ENCODE data around the gene CSH2. TPM values are rescaled to one million over a fixed set of nuclear protein-coding genes. Genes with fewer than 3 reads are reported as not detected.
"Not testable (repeated sequence)": the region's sequence is repeated elsewhere in the genome, so short reads cannot be mapped to it uniquely, and the experiment has no call there.

CSH2 gene
- total RNA-seq, 1 experiment from 2014 or later = not detected

DNA sequence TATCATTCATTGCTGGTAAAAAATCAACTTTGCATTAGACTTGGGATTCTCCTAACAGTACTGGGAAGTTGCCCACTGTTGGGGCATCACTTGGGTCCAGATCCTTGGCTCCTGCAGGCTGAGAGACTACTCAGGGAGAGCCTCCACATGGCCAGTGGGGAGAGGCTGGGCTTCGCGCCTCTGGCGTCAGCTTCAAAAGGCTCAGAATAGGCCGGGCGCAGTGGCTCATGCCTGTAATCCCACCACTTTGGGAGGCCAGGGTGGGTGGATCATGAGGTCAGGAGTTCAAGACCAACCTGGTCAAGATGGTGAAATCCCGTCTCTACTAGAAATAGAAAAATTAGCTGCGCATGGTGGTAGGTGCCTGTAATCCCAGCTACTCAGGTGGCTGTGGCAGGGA lies 41.0 kb upstream of the CSH2 start:
- H3K27me3 Mint-ChIP-seq (ENCODE audit: insufficient read depth, unreplicated experiment) = peaks cover 18% of the 10 kb centered on the region
- POLR2A ChIA-PET = no interaction called here
- CTCF ChIA-PET = interaction anchor here (1.1 kb wide), 1 partner anchor 11 kb away, joined by 3 read pairs; no protein-coding TSS in a partner anchor
- no peak overlapping the region for H3K4me3 Mint-ChIP-seq (ENCODE audit: unreplicated experiment)
- no peak overlapping the region for H3K27ac Mint-ChIP-seq (ENCODE audit: low read depth, unreplicated experiment)
- intact Hi-C loops (cut with micrococcal nuclease) = loop anchor here (5.0 to 10.0 kb wide), 2 partner anchors 33 to 370 kb away; no protein-coding TSS in a partner anchor
- H3K4me1 Mint-ChIP-seq (ENCODE audit: insufficient read depth, unreplicated experiment) = peaks cover 5% of the 10 kb centered on the region
- DNase-seq (ENCODE audit: unreplicated experiment) = no peak
- TF ChIP-seq, protein P1, sequence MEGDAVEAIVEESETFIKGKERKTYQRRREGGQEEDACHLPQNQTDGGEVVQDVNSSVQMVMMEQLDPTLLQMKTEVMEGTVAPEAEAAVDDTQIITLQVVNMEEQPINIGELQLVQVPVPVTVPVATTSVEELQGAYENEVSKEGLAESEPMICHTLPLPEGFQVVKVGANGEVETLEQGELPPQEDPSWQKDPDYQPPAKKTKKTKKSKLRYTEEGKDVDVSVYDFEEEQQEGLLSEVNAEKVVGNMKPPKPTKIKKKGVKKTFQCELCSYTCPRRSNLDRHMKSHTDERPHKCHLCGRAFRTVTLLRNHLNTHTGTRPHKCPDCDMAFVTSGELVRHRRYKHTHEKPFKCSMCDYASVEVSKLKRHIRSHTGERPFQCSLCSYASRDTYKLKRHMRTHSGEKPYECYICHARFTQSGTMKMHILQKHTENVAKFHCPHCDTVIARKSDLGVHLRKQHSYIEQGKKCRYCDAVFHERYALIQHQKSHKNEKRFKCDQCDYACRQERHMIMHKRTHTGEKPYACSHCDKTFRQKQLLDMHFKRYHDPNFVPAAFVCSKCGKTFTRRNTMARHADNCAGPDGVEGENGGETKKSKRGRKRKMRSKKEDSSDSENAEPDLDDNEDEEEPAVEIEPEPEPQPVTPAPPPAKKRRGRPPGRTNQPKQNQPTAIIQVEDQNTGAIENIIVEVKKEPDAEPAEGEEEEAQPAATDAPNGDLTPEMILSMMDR (IDR thresholded peaks at IDR 0.05; ENCODE audit: unreplicated experiment) = no peak
- peaks cover 7% of the 10 kb centered on the region for H3K36me3 Mint-ChIP-seq (ENCODE audit: insufficient read depth, unreplicated experiment)
- no TSS peak for BruUV-seq (replicated peaks)
- H3K9me3 Mint-ChIP-seq (ENCODE audit: unreplicated experiment) = no peaks in the 10 kb centered on the region

DNA sequence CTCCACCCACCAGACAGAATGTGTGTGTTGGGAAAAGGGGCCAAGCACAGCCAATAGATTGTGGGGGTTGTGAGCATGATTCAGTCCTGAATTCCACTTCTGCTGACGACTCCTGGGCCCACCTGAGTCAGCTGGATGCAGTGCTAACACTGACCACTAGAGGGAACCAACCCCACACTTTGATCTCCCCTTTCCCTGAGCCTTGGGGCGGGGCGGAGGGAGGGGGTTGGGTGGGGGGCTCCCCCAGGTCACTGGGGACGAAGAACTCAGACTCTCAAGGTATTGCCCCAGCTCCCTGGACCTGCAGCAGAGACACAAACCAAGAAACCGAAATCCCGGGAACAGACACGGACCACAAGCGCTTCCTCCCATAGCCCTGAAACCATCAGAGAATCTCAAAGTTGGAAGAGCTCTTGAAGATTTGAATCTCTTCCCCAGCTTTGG lies 38.2 kb upstream of the CSH2 start:
- peaks cover 29% of the 10 kb centered on the region for H3K27me3 Mint-ChIP-seq (ENCODE audit: insufficient read depth, unreplicated experiment)
- CTCF ChIA-PET = interaction anchor here (0.5 to 4.0 kb wide), 24 partner anchors 9 to 556 kb away, joined by 3 to 20 read pairs (median 4); partner anchors contain the start of gene ICAM2
- no peak overlapping the region for H3K27ac Mint-ChIP-seq (ENCODE audit: low read depth, unreplicated experiment)
- POLR2A ChIA-PET = no interaction called here
- peaks cover 7% of the 10 kb centered on the region for H3K36me3 Mint-ChIP-seq (ENCODE audit: insufficient read depth, unreplicated experiment)
- H3K4me1 Mint-ChIP-seq (ENCODE audit: insufficient read depth, unreplicated experiment) = no peaks in the 10 kb centered on the region
- peak; percentile 36 for DNase-seq (ENCODE audit: unreplicated experiment)
- H3K4me3 Mint-ChIP-seq (ENCODE audit: unreplicated experiment) = no peak overlapping the region
- H3K9me3 Mint-ChIP-seq (ENCODE audit: unreplicated experiment) = no peaks in the 10 kb centered on the region
- TF ChIP-seq, protein P1 (IDR thresholded peaks at IDR 0.05; ENCODE audit: unreplicated experiment) = peak; percentile 83
- no TSS peak for BruUV-seq (replicated peaks)
- intact Hi-C loops (cut with micrococcal nuclease) = loop anchor here (5.0 to 10.0 kb wide), 2 partner anchors 36 to 373 kb away; no protein-coding TSS in a partner anchor

- BruUV-seq (replicated peaks) = no TSS peak
- Mint-ChIP-seq H3K4me1 (ENCODE audit: insufficient read depth, unreplicated experiment) (no peaks in the 10 kb centered on the region), H3K27ac (ENCODE audit: low read depth, unreplicated experiment) (no peak within 1 kb of the TSS), H3K27me3 (ENCODE audit: insufficient read depth, unreplicated experiment) (peaks cover 27% of the 10 kb centered on the region), H3K4me3 (ENCODE audit: unreplicated experiment) (no peak within 1 kb of the TSS), H3K9me3 (ENCODE audit: unreplicated experiment) (no peaks in the 10 kb centered on the region), H3K36me3 (ENCODE audit: insufficient read depth, unreplicated experiment) (peaks cover 7% of the 10 kb centered on the region)
- ChIA-PET POLR2A (no interaction called here), CTCF (interaction anchor here (0.6 to 4.0 kb wide), 30 partner anchors 8 to 541 kb away, joined by 3 to 20 read pairs (median 4); partner anchors contain the start of gene ERN1)
- intact Hi-C loops (cut with micrococcal nuclease) = loop anchor here (5.0 to 10.0 kb wide), 2 partner anchors 36 to 374 kb away; no protein-coding TSS in a partner anchor
- TF ChIP-seq, protein P1 (IDR thresholded peaks at IDR 0.05; ENCODE audit: unreplicated experiment) = no peak
- DNase-seq (ENCODE audit: unreplicated experiment) = no peak
Observed at GRCh38 chr17:63911041-63911635, 37.7 kb upstream of the CSH2 start, which contains the start of gene CSHL1. CSHL1 (minus strand) TSS chr17:63911258; CDS start chr17:63911196, 62 bp downstream.

- no peak for DNase-seq (ENCODE audit: unreplicated experiment)
- intact Hi-C loops (cut with micrococcal nuclease) = loop anchor here (5.0 to 10.0 kb wide), 2 partner anchors 37 to 375 kb away; no protein-coding TSS in a partner anchor
- TF ChIP-seq, protein P1 (IDR thresholded peaks at IDR 0.05; ENCODE audit: unreplicated experiment) = no peak
- H3K27me3 Mint-ChIP-seq (ENCODE audit: insufficient read depth, unreplicated experiment) = peaks cover 17% of the 10 kb centered on the region
- BruUV-seq (replicated peaks) = no TSS peak
- ChIA-PET CTCF (interaction anchor here (0.6 to 4.0 kb wide), 18 partner anchors 9 to 223 kb away, joined by 3 to 20 read pairs (median 3); no protein-coding TSS in a partner anchor), POLR2A (interaction anchor here (0.6 kb wide), 1 partner anchor 76 kb away, joined by 3 read pairs; no protein-coding TSS in a partner anchor)
- H3K4me3 Mint-ChIP-seq (ENCODE audit: unreplicated experiment) = no peak overlapping the region
- no peaks in the 10 kb centered on the region for H3K9me3 Mint-ChIP-seq (ENCODE audit: unreplicated experiment)
- peaks cover 7% of the 10 kb centered on the region for H3K36me3 Mint-ChIP-seq (ENCODE audit: insufficient read depth, unreplicated experiment)
- H3K27ac Mint-ChIP-seq (ENCODE audit: low read depth, unreplicated experiment) = no peak overlapping the region
- H3K4me1 Mint-ChIP-seq (ENCODE audit: insufficient read depth, unreplicated experiment) = no peaks in the 10 kb centered on the region
Observed at GRCh38 chr17:63910096-63910495, 36.6 kb upstream of the CSH2 start.

DNA sequence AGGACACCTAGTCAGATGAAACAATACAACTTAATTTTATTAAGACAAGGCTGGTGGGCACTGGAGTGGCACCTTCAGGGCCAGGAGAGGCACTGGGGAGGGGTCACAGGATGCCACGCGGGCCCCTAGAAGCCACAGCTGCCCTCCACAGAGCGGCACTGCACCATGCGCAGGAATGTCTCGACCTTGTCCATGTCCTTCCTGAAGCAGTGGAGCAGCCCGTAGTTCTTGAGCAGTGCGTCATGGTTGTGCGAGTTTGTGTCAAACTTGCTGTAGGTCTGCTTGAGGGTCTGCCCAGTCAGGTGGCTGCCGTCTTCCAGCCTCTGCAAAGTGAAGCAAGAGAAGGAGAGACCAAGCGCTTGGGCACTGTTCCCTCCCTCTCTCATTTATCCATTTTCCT lies 36.1 kb upstream of the CSH2 start:
- H3K9me3 Mint-ChIP-seq (ENCODE audit: unreplicated experiment); BruUV-seq (replicated peaks); H3K4me3 Mint-ChIP-seq (ENCODE audit: unreplicated experiment); H3K4me1 Mint-ChIP-seq (ENCODE audit: insufficient read depth, unreplicated experiment); POLR2A ChIA-PET; DNase-seq (ENCODE audit: unreplicated experiment); intact Hi-C loops (cut with micrococcal nuclease); H3K27ac Mint-ChIP-seq (ENCODE audit: low read depth, unreplicated experiment); H3K36me3 Mint-ChIP-seq (ENCODE audit: insufficient read depth, unreplicated experiment): not testable (repeated sequence)
- CTCF ChIA-PET = interaction anchor here (1.7 to 3.2 kb wide), 2 partner anchors 10 to 224 kb away, joined by 6 to 14 read pairs; no protein-coding TSS in a partner anchor
- peaks cover 16% of the 10 kb centered on the region for H3K27me3 Mint-ChIP-seq (ENCODE audit: insufficient read depth, unreplicated experiment)

GRCh38 chr17:63907161-63907778 lies 33.8 kb upstream of the CSH2 start:
- POLR2A ChIA-PET; H3K36me3 Mint-ChIP-seq (ENCODE audit: insufficient read depth, unreplicated experiment); H3K4me3 Mint-ChIP-seq (ENCODE audit: unreplicated experiment); intact Hi-C loops (cut with micrococcal nuclease); BruUV-seq (replicated peaks); H3K9me3 Mint-ChIP-seq (ENCODE audit: unreplicated experiment); H3K27ac Mint-ChIP-seq (ENCODE audit: low read depth, unreplicated experiment); H3K4me1 Mint-ChIP-seq (ENCODE audit: insufficient read depth, unreplicated experiment): not testable (repeated sequence)
- H3K27me3 Mint-ChIP-seq (ENCODE audit: insufficient read depth, unreplicated experiment) = peaks cover 27% of the 10 kb centered on the region
- peak; percentile 20 for DNase-seq (ENCODE audit: unreplicated experiment)
- CTCF ChIA-PET = interaction anchor here (0.6 to 1.2 kb wide), 3 partner anchors 17 to 599 kb away, joined by 3 read pairs; partner anchors contain the start of gene DDX5
